Stomach (tissue), 9 donors: ENCODE data around the gene IFNA1. TPM values are rescaled to one million over a fixed set of nuclear protein-coding genes. Genes with fewer than 3 reads are reported as not detected.

Source experiments
- DNase-seq, 2 donors: peaks; one replicate each; pipeline versions ENCODE4 v3.0.0 to v3.0.0-alpha.2; 2013 to 2019
- H3K27ac ChIP-seq, 5 donors: fragments of 200-600 bp in 4 of 5; sonication (generic) in 4 of 5; one replicate each; pipeline ENCODE4 v1.5.1; 2013 to 2019; ENCODE audit warnings: mild to moderate bottlenecking in 1 of 5, moderate library complexity in 1 of 5
- H3K27me3 ChIP-seq, 3 donors: fragments of 200-600 bp; sonication (generic); one replicate each; pipeline ENCODE4 v1.5.1; 2017 to 2019; ENCODE audit warnings: mixed run types in 1 of 3
- H3K36me3 ChIP-seq, 4 donors: fragments of 200-600 bp; sonication (generic); 1 replicate in 3 of 4; 2 replicates in 1 of 4; pipeline ENCODE4 v1.5.1; 2016 to 2019
- H3K4me1 ChIP-seq, 4 donors: fragments of 200-600 bp; sonication (generic); one replicate each; pipeline ENCODE4 v1.5.1; 2016 to 2019
- H3K4me3 ChIP-seq, 4 donors: fragments of 200-600 bp; sonication (generic) in 3 of 4; one replicate each; pipeline ENCODE4 v1.5.1; 2016 to 2019; ENCODE audit warnings: mild to moderate bottlenecking in 1 of 4
- H3K9me3 ChIP-seq, 4 donors: fragments of 200-600 bp; sonication (generic); one replicate each; pipeline ENCODE4 v1.5.1; 2016 to 2019
- EP300 ChIP-seq: sonication (generic); formaldehyde crosslinking; IDR thresholded peaks from one replicate; pipeline ENCODE4 v1.6.1; 2017; ENCODE audit warnings: antibody characterized with exemption
- POLR2A ChIP-seq, 4 donors: fragments of 450-650 bp; IDR thresholded peaks; one replicate each; pipeline ENCODE4 v1.6.1; 2016; ENCODE audit warnings: antibody characterized with exemption in 4 of 4, control low read depth in 2 of 4, mild to moderate bottlenecking in 1 of 4, moderate library complexity in 1 of 4
- POLR2AphosphoS5 ChIP-seq, 3 donors: sonication (generic); formaldehyde crosslinking; IDR thresholded peaks; one replicate each; pipeline ENCODE4 v1.6.1; 2016; ENCODE audit warnings: antibody characterized with exemption in 3 of 3
- WGBS, 5 donors: extraction: QIAGEN DNeasy Blood & Tissue Kit in 3 of 5; methylation state at CpG; one replicate each; pipeline versions ENCODE4 v1.1.5 to v1.1.7; 2013 to 2018; 5-methylcytosine and 5-hydroxymethylcytosine counted together
- intact Hi-C: fragments of 100-400 bp; cut with DNase I; formaldehyde crosslinking; loops from one replicate; pipeline ENCODE4 v1.15.1; 2023; ENCODE audit warnings: low total_unique reads
- polyA plus RNA-seq, 3 donors: library from polyadenylated mRNA; stranded (reverse); fragments of 200-250 nt; gene quantifications; one replicate each; pipeline ENCODE4 v1.2.3, GENCODE V29; 2013
- total RNA-seq, 5 donors: library from RNA; depleted of rRNA; stranded (reverse); fragments of >200 nt; gene quantifications; one replicate each; pipeline versions ENCODE4 v1.1.0 to v1.2.3, GENCODE V29; 2014 to 2016
- TF ChIP-seq, protein P1 (sequence below), 7 experiments: fragments of 450-650 bp in 4 of 7; fragments of 200-600 bp in 3 of 7; sonication (generic) in 3 of 7; IDR thresholded peaks; one replicate each; pipeline ENCODE4 v1.5.1; 2016 to 2019; ENCODE audit warnings: antibody characterized with exemption in 7 of 7, control low read depth in 2 of 7, mild to moderate bottlenecking in 1 of 7
- donor health status: healthy with polysubstance abuse.
- donor health status: Bipolar disorder and iron deficiency.
- donor health status: healthy.

The IFNA1 gene
- total and polyA plus RNA-seq, 8 donors: not detected

DNA sequence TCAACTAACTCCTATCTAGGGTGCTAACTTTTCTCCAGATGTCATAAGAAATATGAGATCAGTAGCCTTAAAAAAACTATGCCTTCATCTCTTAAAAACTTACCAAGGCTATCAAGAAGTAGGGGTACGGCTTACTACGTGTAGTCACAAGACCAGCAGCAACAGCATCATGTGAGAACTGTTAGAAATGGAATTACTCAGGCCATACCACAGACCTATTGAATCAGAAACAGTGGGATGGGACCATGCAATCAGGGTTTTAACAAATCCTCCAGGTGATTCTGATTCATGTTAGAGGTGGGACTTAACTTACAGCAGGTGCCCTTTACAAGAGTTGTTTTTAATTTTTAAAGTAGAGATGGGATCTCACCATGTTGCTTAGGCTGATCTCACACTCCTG, 37.2 kb downstream of the IFNA1 start:
- 78 to 93% (median 92%) methylated on average over 2 of the region's 2 CpGs for WGBS, 5 donors
- intact Hi-C loops: no loop called here
- no peak overlapping the region for H3K27ac ChIP-seq
- H3K9me3 ChIP-seq: no peaks in the 10 kb centered on the region
- H3K4me3 ChIP-seq: no peak overlapping the region
- DNase-seq: no peak
- H3K4me1 ChIP-seq: peaks cover 0 to 7% (median 3%) of the 10 kb centered on the region in 4 donors
- no peaks in the 10 kb centered on the region for H3K36me3 ChIP-seq
- H3K27me3 ChIP-seq: no peaks in the 10 kb centered on the region
- no peak for TF ChIP-seq EP300
- TF ChIP-seq POLR2AphosphoS5 (IDR thresholded peaks at IDR 0.05): no peak
- no peak for TF ChIP-seq POLR2A (IDR thresholded peaks at IDR 0.05)
- TF ChIP-seq, protein P1, sequence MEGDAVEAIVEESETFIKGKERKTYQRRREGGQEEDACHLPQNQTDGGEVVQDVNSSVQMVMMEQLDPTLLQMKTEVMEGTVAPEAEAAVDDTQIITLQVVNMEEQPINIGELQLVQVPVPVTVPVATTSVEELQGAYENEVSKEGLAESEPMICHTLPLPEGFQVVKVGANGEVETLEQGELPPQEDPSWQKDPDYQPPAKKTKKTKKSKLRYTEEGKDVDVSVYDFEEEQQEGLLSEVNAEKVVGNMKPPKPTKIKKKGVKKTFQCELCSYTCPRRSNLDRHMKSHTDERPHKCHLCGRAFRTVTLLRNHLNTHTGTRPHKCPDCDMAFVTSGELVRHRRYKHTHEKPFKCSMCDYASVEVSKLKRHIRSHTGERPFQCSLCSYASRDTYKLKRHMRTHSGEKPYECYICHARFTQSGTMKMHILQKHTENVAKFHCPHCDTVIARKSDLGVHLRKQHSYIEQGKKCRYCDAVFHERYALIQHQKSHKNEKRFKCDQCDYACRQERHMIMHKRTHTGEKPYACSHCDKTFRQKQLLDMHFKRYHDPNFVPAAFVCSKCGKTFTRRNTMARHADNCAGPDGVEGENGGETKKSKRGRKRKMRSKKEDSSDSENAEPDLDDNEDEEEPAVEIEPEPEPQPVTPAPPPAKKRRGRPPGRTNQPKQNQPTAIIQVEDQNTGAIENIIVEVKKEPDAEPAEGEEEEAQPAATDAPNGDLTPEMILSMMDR (IDR thresholded peaks at IDR 0.05): no peak

DNA sequence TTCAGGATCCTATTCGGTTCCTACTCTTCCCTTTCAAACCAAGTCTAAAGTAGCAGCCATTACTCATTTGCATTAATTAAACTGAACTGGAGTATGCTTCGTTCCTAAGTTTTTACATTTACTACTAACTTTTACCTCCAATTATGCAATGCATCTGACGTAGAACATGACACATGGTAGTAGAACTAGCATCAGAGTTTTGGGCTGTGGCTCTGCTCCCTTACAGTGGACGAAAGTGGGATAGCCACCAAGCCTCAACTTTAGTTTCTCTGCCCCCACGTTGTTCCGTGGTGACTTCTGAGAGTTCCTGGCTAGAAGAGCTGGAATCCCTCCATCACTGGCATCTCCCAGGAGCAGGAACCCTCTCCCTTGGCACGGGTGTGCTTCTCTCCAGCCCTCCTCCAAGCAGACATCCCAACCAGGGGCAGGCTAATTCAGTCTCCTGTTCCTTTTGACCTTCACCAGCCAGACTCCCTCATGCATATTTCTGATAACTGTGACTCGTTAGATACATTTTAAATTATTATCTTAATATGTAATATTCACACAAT, 39.0 kb downstream of the IFNA1 start:
- 76 to 87% (median 77%) methylated on average over 8 of the region's 8 CpGs for WGBS, 5 donors
- no peak for DNase-seq
- H3K4me3 ChIP-seq: no peak overlapping the region
- H3K27me3 ChIP-seq: no peaks in the 10 kb centered on the region
- peaks cover 0 to 7% (median 3%) of the 10 kb centered on the region in 4 donors for H3K4me1 ChIP-seq
- H3K9me3 ChIP-seq: no peaks in the 10 kb centered on the region
- no peak overlapping the region for H3K27ac ChIP-seq
- no peak for TF ChIP-seq EP300
- H3K36me3 ChIP-seq: no peaks in the 10 kb centered on the region
- intact Hi-C loops: no loop called here

DNA sequence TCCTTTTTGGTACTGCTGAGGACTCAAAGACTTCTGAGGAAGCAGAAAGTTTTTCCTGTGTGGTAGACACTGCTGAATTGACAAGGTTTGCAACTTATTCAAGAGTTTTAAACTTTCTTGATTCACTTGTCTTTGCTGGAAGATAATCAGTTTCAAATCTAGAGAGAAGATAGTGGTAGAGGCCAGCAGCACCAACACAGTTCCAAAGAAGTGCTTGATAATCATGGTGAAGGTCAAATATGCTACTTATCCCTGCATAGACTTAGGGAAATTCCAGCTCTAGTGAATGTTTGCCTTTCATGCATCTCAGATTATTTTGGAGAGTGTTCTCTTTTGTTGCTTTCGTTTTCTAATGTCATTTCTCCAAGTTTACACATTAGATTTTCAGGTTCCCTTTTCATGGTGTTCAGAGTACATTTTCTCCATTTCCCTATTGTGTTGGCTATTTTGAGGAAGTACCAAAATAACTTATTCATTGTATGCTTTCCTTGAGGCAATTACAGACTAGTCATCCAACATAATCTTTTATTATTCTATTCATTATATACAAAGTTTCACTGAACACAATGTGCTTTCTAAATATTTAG, 41.3 kb downstream of the IFNA1 start:
- Histone ChIP-seq H3K4me1 (peaks cover 0 to 7% (median 3%) of the 10 kb centered on the region in 4 donors), H3K27ac (no peak overlapping the region), H3K9me3 (no peaks in the 10 kb centered on the region), H3K4me3 (no peak overlapping the region), H3K27me3 (no peaks in the 10 kb centered on the region), H3K36me3 (no peaks in the 10 kb centered on the region)
- intact Hi-C loops: no loop called here
- WGBS, 5 donors: 6 to 25% (median 12%) methylated on average over 1 of the region's 1 CpG
- peak in 1 of 2 donors; percentile 12 for DNase-seq
- TF ChIP-seq POLR2AphosphoS5 (IDR thresholded peaks at IDR 0.05): no peak
- no peak for TF ChIP-seq EP300
- TF ChIP-seq POLR2A (IDR thresholded peaks at IDR 0.05): no peak
- TF ChIP-seq, protein P1 (IDR thresholded peaks at IDR 0.05): no peak

DNA sequence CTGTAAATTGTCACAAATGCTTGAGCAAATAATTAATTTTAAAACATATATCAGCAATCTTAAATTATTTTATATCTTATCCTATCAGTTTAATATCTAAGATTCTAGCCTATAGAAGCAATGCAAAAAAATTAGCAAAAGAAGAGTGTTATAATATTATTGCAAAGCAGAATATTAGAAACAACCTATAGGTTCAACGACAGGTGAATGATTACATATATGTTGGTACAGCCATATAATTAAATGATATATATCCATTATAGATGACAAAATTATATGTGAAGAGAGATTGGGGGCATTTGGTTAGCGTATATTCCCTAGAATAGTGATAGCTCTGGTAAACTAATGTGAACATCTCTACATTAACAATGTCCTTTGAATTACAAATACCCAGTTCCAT, 42.0 kb downstream of the IFNA1 start, which contains the start of gene IFNE:
Gene IFNE, minus strand, starts transcription at position 101 of the 400 bp plus-strand sequence. CDS start 619 bp downstream, outside the sequence.
- no peak for DNase-seq
- peaks cover 0 to 7% (median 3%) of the 10 kb centered on the region in 4 donors for H3K4me1 ChIP-seq
- no peak within 1 kb of the TSS for H3K27ac ChIP-seq
- WGBS, 5 donors: 93 to 95% (median 94%) methylated on average over 2 of the region's 2 CpGs
- H3K27me3 ChIP-seq: no peaks in the 10 kb centered on the region
- H3K9me3 ChIP-seq: no peaks in the 10 kb centered on the region
- H3K36me3 ChIP-seq: no peaks in the 10 kb centered on the region
- H3K4me3 ChIP-seq: no peak within 1 kb of the TSS
- TF ChIP-seq EP300 (no peak), POLR2A (IDR thresholded peaks at IDR 0.05) (no peak), POLR2AphosphoS5 (IDR thresholded peaks at IDR 0.05) (no peak)
- TF ChIP-seq, protein P1 (IDR thresholded peaks at IDR 0.05): no peak
- intact Hi-C loops: no loop called here

Other genes with a start within 250 kb of the IFNA1 start
- gene IFNA7, start 238.2 kb upstream of the IFNA1 start, total RNA-seq: not detected
- gene IFNA7, start 238.2 kb upstream of the IFNA1 start, polyA plus RNA-seq: not detected
- not detected for gene IFNA10, start 233.3 kb upstream of the IFNA1 start, total RNA-seq
- gene IFNA10, start 233.3 kb upstream of the IFNA1 start, polyA plus RNA-seq: not detected
- not detected for gene IFNA16, start 223.1 kb upstream of the IFNA1 start, total RNA-seq
- gene IFNA16, start 223.1 kb upstream of the IFNA1 start, polyA plus RNA-seq: not detected
- gene IFNA17, start 212.2 kb upstream of the IFNA1 start, total RNA-seq: not detected
- gene IFNA17, start 212.2 kb upstream of the IFNA1 start, polyA plus RNA-seq: not detected
- gene IFNA14, start 200.4 kb upstream of the IFNA1 start, total RNA-seq: not detected
- gene IFNA14, start 200.4 kb upstream of the IFNA1 start, polyA plus RNA-seq: not detected
- gene IFNA5, start 135.1 kb upstream of the IFNA1 start, total RNA-seq: 1 to 10 TPM in 1 of 5 donors, under 1 TPM in 1, not detected in 3; 0.92 to 1.6 TPM
- gene IFNA5, start 135.1 kb upstream of the IFNA1 start, polyA plus RNA-seq: not detected
- 10 to 100 TPM in 4 of 5 donors, 1 to 10 TPM in 1; 4.1 to 35.7 (median 14.5) TPM for gene KLHL9, start 105.0 kb upstream of the IFNA1 start, total RNA-seq
- 1 to 10 TPM; 5.4 to 6.3 (median 6.0) TPM for gene KLHL9, start 105.0 kb upstream of the IFNA1 start, polyA plus RNA-seq
- gene IFNA6, start 89.6 kb upstream of the IFNA1 start, total RNA-seq: not detected
- gene IFNA6, start 89.6 kb upstream of the IFNA1 start, polyA plus RNA-seq: not detected
- not detected for gene IFNA13, start 72.4 kb upstream of the IFNA1 start, total RNA-seq
- gene IFNA13, start 72.4 kb upstream of the IFNA1 start, polyA plus RNA-seq: not detected
- not detected for gene IFNA2, start 55.0 kb upstream of the IFNA1 start, total RNA-seq
- gene IFNA2, start 55.0 kb upstream of the IFNA1 start, polyA plus RNA-seq: not detected
- not detected for gene IFNA8, start 31.3 kb upstream of the IFNA1 start, total RNA-seq
- gene IFNA8, start 31.3 kb upstream of the IFNA1 start, polyA plus RNA-seq: not detected
- 1 to 10 TPM in 1 of 5 donors, under 1 TPM in 1, not detected in 3; 0.73 to 2.9 TPM for gene IFNE, start 41.9 kb downstream of the IFNA1 start, total RNA-seq
- gene IFNE, start 41.9 kb downstream of the IFNA1 start, polyA plus RNA-seq: 1 to 10 TPM in 1 of 3 donors, not detected in 2; 1.8 TPM